Endothelial cell of umbilical vein (primary cell): ENCODE results near the gene PEX5L. TPM values are rescaled to one million over a fixed set of nuclear protein-coding genes. Genes with fewer than 3 reads are reported as not detected.

ENCODE experiments used
- BruUV-seq: library from RNA; stranded (reverse); fragments of 400-500 nt; replicated peaks from 2 replicates; lab custom pipeline; 2021; lab: Mats Ljungman, UMichigan
- CTCF ChIA-PET: fragments of 300-600, 350-600 bp; sonication (Branson Sonifier 250); formaldehyde crosslinking; loops from one replicate; lab custom pipeline; 2021; ENCODE audit warnings: antibody characterized with exemption, inconsistent platforms; lab: Charles Lee
- POLR2A ChIA-PET: fragments of 300-600, 350-600 bp; sonication (Branson Sonifier 250); formaldehyde crosslinking; loops from one replicate; lab custom pipeline; 2021; ENCODE audit warnings: antibody characterized with exemption, inconsistent platforms; lab: Charles Lee
- DNase-seq: peaks from one replicate; pipeline ENCODE4 v3.0.0-alpha.2; 2011; ENCODE audit warnings: low read depth, low spot score
- FAIRE-seq: peaks from 2 replicates; lab custom pipeline; 2011; peaks lifted over from hg19 to GRCh38; lab: Jason Lieb, UNC
- H2AFZ ChIP-seq: 2 replicates; pipeline ENCODE4 v1.6.0; 2012; ENCODE audit warnings: low read depth, low read length, control low read depth, inconsistent platforms
- H3K27ac ChIP-seq: 2 replicates; pipeline ENCODE4 v1.5.1; 2011; ENCODE audit warnings: low read depth, mild to moderate bottlenecking, control low read depth, low read length, moderate library complexity; ENCODE audit not compliant: insufficient read depth
- H3K27me3 ChIP-seq, 2 experiments: 2 replicates each; pipeline versions ENCODE4 v1.6.0 to v1.6.1; 2011; ENCODE audit warnings: low read length in 2 of 2, mixed read lengths in 1 of 2; ENCODE audit not compliant: control insufficient read depth in 2 of 2, insufficient read depth in 2 of 2
- H3K36me3 ChIP-seq, 2 experiments: 2 replicates in 1 of 2; 3 replicates in 1 of 2; pipeline ENCODE4 v1.5.1; 2011; ENCODE audit warnings: low read length in 2 of 2, mild to moderate bottlenecking in 1 of 2, moderate library complexity in 1 of 2; ENCODE audit not compliant: control insufficient read depth in 2 of 2, insufficient read depth in 2 of 2; ENCODE audit errors: extremely low read depth in 1 of 2
- H3K4me1 ChIP-seq: 3 replicates; pipeline ENCODE4 v1.5.1; 2011; ENCODE audit warnings: mild to moderate bottlenecking, low read length; ENCODE audit not compliant: control insufficient read depth, insufficient read depth; ENCODE audit errors: extremely low read depth
- H3K4me2 ChIP-seq: 2 replicates; pipeline ENCODE4 v1.6.1; 2011; ENCODE audit warnings: low read length, control low read depth, mixed read lengths; ENCODE audit not compliant: insufficient read depth
- H3K4me3 ChIP-seq, 3 experiments: fragments of 200-600 bp in 1 of 3; sonication (generic), shearing (Covaris generic) in 1 of 3; replicated peaks in 1 of 3; 2 replicates each; pipeline ENCODE4 v1.5.1; 2011 to 2016; ENCODE audit warnings: control low read depth in 3 of 3, low read length in 3 of 3, mild to moderate bottlenecking in 2 of 3, inconsistent platforms in 1 of 3, low read depth in 1 of 3, moderate library complexity in 1 of 3; ENCODE audit not compliant: insufficient read depth in 1 of 3
- H3K79me2 ChIP-seq: 2 replicates; pipeline ENCODE4 v1.6.0; 2012; ENCODE audit warnings: low read length, inconsistent platforms; ENCODE audit not compliant: control insufficient read depth, insufficient read depth
- H3K9ac ChIP-seq: replicated peaks from 2 replicates; pipeline ENCODE3; 2011; ENCODE audit warnings: low read length, control low read depth; ENCODE audit not compliant: insufficient read depth; ENCODE audit errors: extremely low read depth
- H3K9me1 ChIP-seq: replicated peaks from 3 replicates; pipeline ENCODE4 v1.6.0; 2011; ENCODE audit warnings: mild to moderate bottlenecking, low read length; ENCODE audit not compliant: control insufficient read depth, insufficient read depth; ENCODE audit errors: extremely low read depth
- H3K9me3 ChIP-seq: replicated peaks from 2 replicates; pipeline ENCODE4 v1.5.1; 2012; ENCODE audit warnings: low read length, inconsistent platforms; ENCODE audit not compliant: control insufficient read depth, insufficient read depth
- H4K20me1 ChIP-seq: replicated peaks from 2 replicates; pipeline ENCODE3; 2011; ENCODE audit warnings: mild to moderate bottlenecking, low read length; ENCODE audit not compliant: control insufficient read depth, insufficient read depth; ENCODE audit errors: extremely low read depth
- CTCF ChIP-seq, 2 donors: IDR thresholded peaks; 1 replicate in 1 of 2; 2 replicates in 1 of 2; pipeline ENCODE4 v1.5.1; 2011; ENCODE audit warnings: low read length in 2 of 2, mild to moderate bottlenecking in 2 of 2, moderate library complexity in 2 of 2, control low read depth in 1 of 2, inconsistent platforms in 1 of 2, low read depth in 1 of 2; ENCODE audit not compliant: insufficient read depth in 1 of 2; ENCODE audit errors: extremely low read depth in 1 of 2
- EZH2 ChIP-seq: IDR thresholded peaks from 2 replicates; pipeline ENCODE4 v1.6.1; 2012; ENCODE audit warnings: borderline replicate concordance, low read depth, mild to moderate bottlenecking, moderate library complexity, low read length, inconsistent platforms; ENCODE audit not compliant: severe bottlenecking
- FOS ChIP-seq: IDR thresholded peaks from 2 replicates; pipeline ENCODE4 v1.6.1; 2011; ENCODE audit warnings: mild to moderate bottlenecking, low read length, moderate library complexity, borderline replicate concordance; ENCODE audit not compliant: insufficient read depth
- GATA2 ChIP-seq: IDR thresholded peaks from 2 replicates; pipeline ENCODE4 v1.7.0; 2011; ENCODE audit warnings: low read depth, mild to moderate bottlenecking, moderate library complexity, mixed read lengths, low read length; ENCODE audit not compliant: insufficient read length, insufficient read depth
- JUN ChIP-seq: IDR thresholded peaks from 2 replicates; pipeline ENCODE4 v1.6.1; 2011; ENCODE audit warnings: borderline replicate concordance, low read depth; ENCODE audit not compliant: insufficient read length, insufficient read depth
- MYC ChIP-seq: IDR thresholded peaks from one replicate; pipeline ENCODE4 v1.6.1; 2011; ENCODE audit warnings: mild to moderate bottlenecking, low read depth, low read length
- POLR2A ChIP-seq: IDR thresholded peaks from 2 replicates; pipeline ENCODE4 v1.6.1; 2012; ENCODE audit warnings: low read depth, mild to moderate bottlenecking, control low read depth, low read length
- POLR2AphosphoS5 ChIP-seq: IDR thresholded peaks from 2 replicates; pipeline ENCODE4 v1.6.1; 2012; ENCODE audit warnings: low read depth, mild to moderate bottlenecking, control low read depth, low read length, moderate library complexity; ENCODE audit not compliant: insufficient read depth
- dilution Hi-C: fragments of 300-500 bp; cut with MboI; formaldehyde crosslinking; loops from one replicate; pipeline ENCODE4 v1.15.0; 2019; ENCODE audit warnings: low sequenced_read_pairs; ENCODE audit not compliant: extremely low pct_ligation_motif_present
- intact Hi-C: fragments of 100-400 bp; cut with micrococcal nuclease; formaldehyde crosslinking; loops from one replicate; pipeline ENCODE4 v1.10.0; 2022
- polyA plus RNA-seq, 4 experiments: library from polyadenylated mRNA; depleted of rRNA in 3 of 4; stranded (reverse) in 3 of 4; unstranded in 1 of 4; fragments of >200 nt; gene quantifications; 2 replicates each; pipeline versions ENCODE4 v1.2.1 to v1.2.3, GENCODE V29; 2011 to 2012; ENCODE audit warnings: missing spikeins in 1 of 4
- total RNA-seq: library from RNA; stranded (reverse); gene quantifications from 2 replicates; pipeline ENCODE4 v1.2.3, GENCODE V29; 2021
- TF ChIP-seq, protein P1 (sequence below): IDR thresholded peaks from 2 replicates; pipeline ENCODE4 v1.6.1; 2011; ENCODE audit not compliant: insufficient read depth, insufficient read length

PEX5L gene
- total and polyA plus RNA-seq, 2 donors (not counting 3 experiments of a cell fraction or from before 2014, with no cell fraction given) = not detected

DNA sequence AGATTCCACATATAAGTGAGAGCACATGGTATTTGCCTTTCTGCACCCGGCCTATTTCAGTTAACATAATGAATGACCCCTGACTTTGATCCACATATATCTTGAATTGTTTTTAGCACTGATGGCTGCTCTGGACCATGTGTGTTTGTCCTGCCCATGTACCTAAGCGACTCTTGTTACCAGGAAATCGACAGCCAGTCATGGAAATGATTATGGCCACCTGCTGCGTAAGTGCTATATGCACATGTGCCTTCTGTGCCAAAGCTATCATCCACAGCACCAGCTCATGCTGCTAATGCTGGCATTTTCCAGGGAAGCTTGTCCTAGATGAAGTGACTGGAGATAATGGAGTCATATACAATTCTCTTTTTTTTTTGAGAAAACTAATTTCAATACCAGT, 103.7 kb downstream of the PEX5L start:
- CTCF ChIA-PET = interaction anchor here (1.5 kb wide), 1 partner anchor 662 kb away, joined by 8 read pairs; no protein-coding TSS in a partner anchor
- H3K4me1 ChIP-seq = no peaks in the 10 kb centered on the region
- no peak overlapping the region for H2AFZ ChIP-seq
- dilution Hi-C loops (no loop called here), intact Hi-C loops (no loop called here)
- H4K20me1 ChIP-seq = no peaks in the 10 kb centered on the region
- H3K27me3 ChIP-seq = no peaks in the 10 kb centered on the region
- H3K27ac ChIP-seq = no peak overlapping the region
- H3K9me3 ChIP-seq = no peaks in the 10 kb centered on the region
- BruUV-seq = no TSS peak
- FAIRE-seq (no peak), DNase-seq (no peak)
- no peak overlapping the region for H3K4me3 ChIP-seq
- no peaks in the 10 kb centered on the region for H3K79me2 ChIP-seq
- no peaks in the 10 kb centered on the region for H3K36me3 ChIP-seq
- H3K9me1 ChIP-seq = no peaks in the 10 kb centered on the region
- no peak overlapping the region for H3K9ac ChIP-seq
- no peak overlapping the region for H3K4me2 ChIP-seq
- TF ChIP-seq POLR2AphosphoS5 (no peak), GATA2 (no peak), FOS (no peak), JUN (no peak), MYC (no peak), EZH2 (no peak), POLR2A (no peak), CTCF (IDR thresholded peaks at IDR 0.05; ENCODE audit: extremely low read depth in 1 of 2, insufficient read depth in 1 of 2, low read depth in 1 of 2, low read length in 2 of 2) (no peak)
- TF ChIP-seq, protein P1, sequence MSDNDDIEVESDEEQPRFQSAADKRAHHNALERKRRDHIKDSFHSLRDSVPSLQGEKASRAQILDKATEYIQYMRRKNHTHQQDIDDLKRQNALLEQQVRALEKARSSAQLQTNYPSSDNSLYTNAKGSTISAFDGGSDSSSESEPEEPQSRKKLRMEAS = no peak
- POLR2A ChIA-PET = no interaction called here
